Lung (tissue), 12 donors: Measurements from ENCODE around the gene OAS3. TPM values are rescaled to one million over a fixed set of nuclear protein-coding genes. Genes with fewer than 3 reads are reported as not detected.

Experiments used
- ATAC-seq: fragments of 200-7000 bp; cut with Tn5 transposase; one replicate; pipeline ENCODE4 v1.9.1; 2020; ENCODE audit warnings: moderate number of reproducible peaks; ENCODE audit not compliant: insufficient read depth, low FRiP score
- DNase-seq, 3 donors: peaks; one replicate each; pipeline ENCODE4 v3.0.0-alpha.2; 2013 to 2017
- H3K27ac ChIP-seq, 2 donors: one replicate each; pipeline ENCODE4 v1.5.1; 2013; ENCODE audit warnings: mild to moderate bottlenecking in 2 of 2, moderate library complexity in 2 of 2, control low read depth in 1 of 2, inconsistent platforms in 1 of 2, low read depth in 1 of 2, low read length in 1 of 2
- H3K27me3 ChIP-seq, 3 donors: one replicate each; pipeline ENCODE4 v1.5.1; 2013; ENCODE audit warnings: low read length in 2 of 3; ENCODE audit not compliant: control insufficient read depth in 3 of 3, insufficient read depth in 3 of 3
- H3K36me3 ChIP-seq, 4 donors: one replicate each; pipeline ENCODE4 v1.5.1; 2013; ENCODE audit warnings: low read length in 4 of 4, mild to moderate bottlenecking in 1 of 4, moderate library complexity in 1 of 4; ENCODE audit not compliant: control insufficient read depth in 4 of 4, insufficient read depth in 4 of 4
- H3K4me1 ChIP-seq, 5 donors: one replicate each; pipeline ENCODE4 v1.5.1; 2013; ENCODE audit warnings: low read length in 5 of 5, mild to moderate bottlenecking in 2 of 5, moderate library complexity in 1 of 5; ENCODE audit not compliant: control insufficient read depth in 5 of 5, insufficient read depth in 5 of 5
- H3K4me3 ChIP-seq: one replicate; pipeline ENCODE4 v1.5.1; 2013; ENCODE audit warnings: mild to moderate bottlenecking, control low read depth, moderate library complexity
- H3K9ac ChIP-seq, 2 donors: one replicate each; pipeline ENCODE4 v1.5.1; 2013; ENCODE audit warnings: low read length in 2 of 2, control low read depth in 1 of 2; ENCODE audit not compliant: insufficient read depth in 1 of 2
- H3K9me3 ChIP-seq, 4 donors: one replicate each; pipeline ENCODE4 v1.5.1; 2013; ENCODE audit warnings: low read length in 3 of 4, mild to moderate bottlenecking in 1 of 4, moderate library complexity in 1 of 4; ENCODE audit not compliant: control insufficient read depth in 4 of 4, insufficient read depth in 3 of 4
- CTCF ChIP-seq: IDR thresholded peaks from 2 replicates; pipeline ENCODE4 v1.5.1; 2012; ENCODE audit warnings: mild to moderate bottlenecking; ENCODE audit errors: control extremely low read depth, extremely low read depth
- WGBS, 2 donors: extraction: QIAGEN DNeasy Blood & Tissue Kit; methylation state at CpG; one replicate each; pipeline ENCODE4 v1.1.7; 2013; 5-methylcytosine and 5-hydroxymethylcytosine counted together
- polyA plus RNA-seq, 2 donors: library from polyadenylated mRNA; stranded (reverse); fragments of 200-250 nt; gene quantifications; one replicate each; pipeline ENCODE4 v1.2.1, GENCODE V29; 2013
- total RNA-seq, 2 donors: library from RNA; depleted of rRNA in 1 of 2; stranded (reverse); fragments of >200 nt in 1 of 2; gene quantifications; one replicate each; pipeline ENCODE4 v1.2.1, GENCODE V29; 2014 to 2021
- donor health status: control.
- donor health status: control.
- donor health status: Bipolar disorder and iron deficiency.
- donor health status: healthy.
- donor health status: DM: yes; HTN: yes; CAD: no.

The OAS3 gene
- total and polyA plus RNA-seq, 4 donors, result 5.7 to 31.9 (median 19.3) TPM

- Histone ChIP-seq H3K4me1 (peaks cover 0 to 6% (median 0%) of the 10 kb centered on the region in 5 donors), H3K27ac (no peak overlapping the region), H3K4me3 (no peak overlapping the region), H3K9ac (no peak overlapping the region), H3K9me3 (no peaks in the 10 kb centered on the region), H3K27me3 (peaks cover 0 to 3% (median 0%) of the 10 kb centered on the region in 3 donors), H3K36me3 (no peaks in the 10 kb centered on the region)
- WGBS, 2 donors, result 86 to 88% methylated on average over 4 of the region's 4 CpGs
- TF ChIP-seq CTCF, result no peak
- ATAC-seq, result no peak
- DNase-seq, result no peak
These were observed 32.7 kb upstream of the OAS3 start for GRCh38 chr12:112905451-112906089.

- WGBS, 2 donors, result 8% methylated on average over 4 of the region's 4 CpGs
- peak in 2 of 3 donors; percentile 53 to 72 for DNase-seq
These were observed 31.4 kb upstream of the OAS3 start, which contains the start of gene OAS1 for GRCh38 chr12:112906712-112907414. Gene OAS1, plus strand, starts transcription at chr12:112906962. Its CDS starts 78 bp downstream, at chr12:112907040.

GRCh38 chr12:112907415-112908157, 30.7 kb upstream of the OAS3 start:
- H3K27ac ChIP-seq, result peak overlapping the region; percentile 29 to 90
- no peak overlapping the region for H3K9ac ChIP-seq
- peaks cover 0 to 3% (median 0%) of the 10 kb centered on the region in 3 donors for H3K27me3 ChIP-seq
- DNase-seq (no peak), ATAC-seq (peak; percentile 30)
- peak overlapping the region; percentile 44 for H3K4me3 ChIP-seq
- H3K9me3 ChIP-seq, result peaks cover 0 to 4% (median 0%) of the 10 kb centered on the region in 4 donors
- no peak for TF ChIP-seq CTCF
- peaks cover 0 to 5% (median 0%) of the 10 kb centered on the region in 4 donors for H3K36me3 ChIP-seq
- 41 to 52% methylated on average over 7 of the region's 7 CpGs for WGBS, 2 donors
- H3K4me1 ChIP-seq, result peaks cover 0 to 6% (median 0%) of the 10 kb centered on the region in 5 donors

More at GRCh38 chr12:112906712-112907414, 31.4 kb upstream of the OAS3 start, which contains the start of gene OAS1:
- Histone ChIP-seq H3K9ac (no peak within 1 kb of the TSS), H3K27me3 (peaks cover 0 to 3% (median 0%) of the 10 kb centered on the region in 3 donors), H3K9me3 (no peaks in the 10 kb centered on the region), H3K4me3 (peak within 1 kb of the TSS; percentile 44), H3K36me3 (no peaks in the 10 kb centered on the region), H3K27ac (peak within 1 kb of the TSS; percentile 29 to 90), H3K4me1 (peaks cover 0 to 6% (median 0%) of the 10 kb centered on the region in 5 donors)
- ATAC-seq, result peak; percentile 83
- no peak for TF ChIP-seq CTCF
